ENCODE measurements around the gene NET1.

The NET1 gene

DNA sequence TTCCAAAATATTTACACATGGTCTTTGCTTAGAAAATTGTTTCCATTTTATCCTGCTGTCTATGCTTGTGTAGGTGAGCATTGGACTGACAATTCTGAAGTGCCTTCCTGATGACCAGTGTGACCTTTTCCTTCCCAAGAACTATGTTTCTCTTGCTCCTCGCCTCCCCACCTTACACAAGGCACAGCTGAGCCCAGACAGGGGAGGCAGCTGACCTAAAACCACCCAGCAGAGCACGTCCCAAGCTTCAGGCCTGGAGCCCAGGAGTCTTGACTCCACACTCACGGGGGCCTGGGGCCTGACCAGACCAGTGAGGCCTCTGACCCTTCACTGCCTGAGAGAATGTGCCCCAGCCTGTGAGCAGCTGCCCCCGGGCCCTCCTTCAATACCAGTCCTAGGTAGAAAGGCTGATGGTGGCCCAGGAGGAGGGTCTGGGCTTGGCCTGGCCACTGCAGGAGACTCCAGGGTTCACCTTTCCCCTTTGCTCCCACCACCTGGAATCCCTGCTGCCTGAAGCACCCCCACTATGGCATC, 80.0 kb downstream of the NET1 start:
- DNase-seq (ENCODE audit: low read depth): no peak

DNA sequence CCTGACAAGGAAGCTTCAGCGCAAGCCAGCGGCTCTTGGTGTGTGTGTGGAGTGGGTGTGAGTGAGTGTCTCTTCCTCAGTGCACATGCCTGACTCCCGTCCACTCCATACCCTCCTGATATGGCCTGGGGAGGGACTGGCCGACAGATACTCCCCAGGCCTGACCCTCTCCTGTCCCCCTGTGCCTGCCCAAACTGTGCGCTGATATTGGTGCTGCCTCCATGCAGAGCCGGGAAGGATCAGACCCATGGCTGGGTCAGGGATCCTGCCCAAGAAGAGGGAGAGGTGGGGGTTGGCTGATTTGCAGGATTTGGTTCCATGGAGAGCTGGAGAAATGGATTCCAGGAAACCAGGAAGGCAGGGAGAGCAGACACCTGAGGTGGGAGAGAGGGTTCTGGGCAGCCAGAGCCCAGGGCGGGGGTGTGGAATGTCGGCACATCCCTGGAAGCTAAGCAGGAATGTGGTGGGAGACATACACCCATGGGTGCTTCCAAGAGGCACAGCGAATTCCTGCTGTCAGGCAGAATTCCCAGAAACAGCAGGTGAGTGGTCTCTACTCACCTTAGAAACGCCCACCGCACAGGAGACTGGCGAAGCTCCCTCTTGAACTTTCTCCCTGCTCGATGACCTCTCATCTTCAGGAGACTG, 80.7 kb downstream of the NET1 start:
- H3K4me3 ChIP-seq (ENCODE audit: low read depth, low read length): no peak overlapping the region
- no peak for DNase-seq (ENCODE audit: low read depth)
- TF ChIP-seq, protein P1, sequence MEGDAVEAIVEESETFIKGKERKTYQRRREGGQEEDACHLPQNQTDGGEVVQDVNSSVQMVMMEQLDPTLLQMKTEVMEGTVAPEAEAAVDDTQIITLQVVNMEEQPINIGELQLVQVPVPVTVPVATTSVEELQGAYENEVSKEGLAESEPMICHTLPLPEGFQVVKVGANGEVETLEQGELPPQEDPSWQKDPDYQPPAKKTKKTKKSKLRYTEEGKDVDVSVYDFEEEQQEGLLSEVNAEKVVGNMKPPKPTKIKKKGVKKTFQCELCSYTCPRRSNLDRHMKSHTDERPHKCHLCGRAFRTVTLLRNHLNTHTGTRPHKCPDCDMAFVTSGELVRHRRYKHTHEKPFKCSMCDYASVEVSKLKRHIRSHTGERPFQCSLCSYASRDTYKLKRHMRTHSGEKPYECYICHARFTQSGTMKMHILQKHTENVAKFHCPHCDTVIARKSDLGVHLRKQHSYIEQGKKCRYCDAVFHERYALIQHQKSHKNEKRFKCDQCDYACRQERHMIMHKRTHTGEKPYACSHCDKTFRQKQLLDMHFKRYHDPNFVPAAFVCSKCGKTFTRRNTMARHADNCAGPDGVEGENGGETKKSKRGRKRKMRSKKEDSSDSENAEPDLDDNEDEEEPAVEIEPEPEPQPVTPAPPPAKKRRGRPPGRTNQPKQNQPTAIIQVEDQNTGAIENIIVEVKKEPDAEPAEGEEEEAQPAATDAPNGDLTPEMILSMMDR (conservative IDR thresholded peaks at IDR 0.05; ENCODE audit: low read depth, low read length): no peak

More for the DNA sequence above, 80.0 kb downstream of the NET1 start:
- TF ChIP-seq, protein P1 (conservative IDR thresholded peaks at IDR 0.05; ENCODE audit: low read depth, low read length): no peak
- no peak overlapping the region for H3K4me3 ChIP-seq (ENCODE audit: low read depth, low read length)

GRCh38 chr10:5493691-5494090, 81.3 kb downstream of the NET1 start:
- H3K4me3 ChIP-seq (ENCODE audit: low read depth, low read length): no peak overlapping the region
- TF ChIP-seq, protein P1 (conservative IDR thresholded peaks at IDR 0.05; ENCODE audit: low read depth, low read length): no peak
- DNase-seq (ENCODE audit: low read depth): no peak

DNA sequence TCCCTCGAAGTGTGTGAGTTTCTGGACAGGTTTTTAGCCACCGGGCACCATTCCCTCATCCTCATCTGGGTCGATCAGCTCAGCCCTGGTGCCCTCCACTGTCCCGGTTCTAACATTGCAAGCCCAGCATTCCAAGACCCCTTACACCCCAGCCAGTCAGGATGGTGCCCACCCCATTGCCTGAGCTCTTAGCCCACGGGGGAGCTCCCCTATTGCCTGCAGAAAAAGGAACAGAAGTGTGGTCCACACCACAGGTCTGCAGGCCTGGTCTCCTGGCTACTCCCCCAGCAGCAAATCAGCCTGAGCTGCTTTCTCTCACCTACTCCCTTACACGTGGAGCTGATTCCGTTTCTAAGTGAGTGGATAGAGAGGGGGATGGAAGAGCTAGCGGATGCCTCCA, 82.3 kb downstream of the NET1 start:
- DNase-seq (ENCODE audit: low read depth): no peak
- TF ChIP-seq, protein P1 (conservative IDR thresholded peaks at IDR 0.05; ENCODE audit: low read depth, low read length): no peak
- no peak overlapping the region for H3K4me3 ChIP-seq (ENCODE audit: low read depth, low read length)

GRCh38 chr10:5496261-5497250, 84.2 kb downstream of the NET1 start:
- TF ChIP-seq, protein P1 (conservative IDR thresholded peaks at IDR 0.05; ENCODE audit: low read depth, low read length): no peak
- DNase-seq (ENCODE audit: low read depth): no peak
- no peak overlapping the region for H3K4me3 ChIP-seq (ENCODE audit: low read depth, low read length)

DNA sequence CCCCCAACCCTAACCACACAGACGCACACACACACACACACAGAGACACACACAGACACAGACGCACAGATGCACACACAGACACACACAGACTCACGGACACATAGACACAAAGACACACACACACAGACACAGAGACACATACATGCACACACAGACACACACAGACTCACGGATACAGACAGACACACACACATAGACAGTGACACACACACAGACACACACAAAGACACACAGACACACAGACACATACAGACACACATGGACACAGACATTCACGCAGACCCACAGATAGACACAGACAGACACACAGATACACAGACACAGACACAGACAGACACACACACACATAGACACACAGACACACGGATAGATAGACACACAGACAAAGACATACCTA, 84.9 kb downstream of the NET1 start:
- DNase-seq (ENCODE audit: low read depth): no peak
- H3K4me3 ChIP-seq (ENCODE audit: low read depth, low read length): no peak overlapping the region
- TF ChIP-seq, protein P1 (conservative IDR thresholded peaks at IDR 0.05; ENCODE audit: low read depth, low read length): no peak
